ENCODE measurements around the gene TP63. TPM values are rescaled to one million over a fixed set of nuclear protein-coding genes. Genes with fewer than 3 reads are reported as not detected.

TP63 gene
- total RNA-seq, 3 donors from 2014 or later (not counting 1 experiment from before 2014, with no cell fraction given): 0.30 TPM; not detected in 2

DNA sequence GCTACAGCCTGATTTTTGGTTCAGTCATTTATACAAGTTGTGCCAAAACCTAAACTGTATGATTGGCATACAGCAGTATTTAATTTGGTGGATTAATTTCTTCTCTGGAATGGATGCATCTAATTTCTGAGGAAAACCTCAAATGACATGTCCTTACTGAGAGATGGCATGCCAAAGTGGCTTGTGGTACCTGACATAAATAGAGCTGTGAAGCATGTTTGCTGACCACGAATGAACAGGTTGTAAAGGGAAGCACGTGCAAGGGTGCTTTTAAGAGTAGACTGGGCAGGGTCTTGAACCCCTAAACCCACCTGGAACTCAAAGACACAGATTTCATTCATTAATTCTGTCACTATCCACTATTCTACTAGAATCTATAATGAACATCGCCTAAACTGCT, 77.2 kb downstream of the TP63 start:
- TF ChIP-seq, protein P1, sequence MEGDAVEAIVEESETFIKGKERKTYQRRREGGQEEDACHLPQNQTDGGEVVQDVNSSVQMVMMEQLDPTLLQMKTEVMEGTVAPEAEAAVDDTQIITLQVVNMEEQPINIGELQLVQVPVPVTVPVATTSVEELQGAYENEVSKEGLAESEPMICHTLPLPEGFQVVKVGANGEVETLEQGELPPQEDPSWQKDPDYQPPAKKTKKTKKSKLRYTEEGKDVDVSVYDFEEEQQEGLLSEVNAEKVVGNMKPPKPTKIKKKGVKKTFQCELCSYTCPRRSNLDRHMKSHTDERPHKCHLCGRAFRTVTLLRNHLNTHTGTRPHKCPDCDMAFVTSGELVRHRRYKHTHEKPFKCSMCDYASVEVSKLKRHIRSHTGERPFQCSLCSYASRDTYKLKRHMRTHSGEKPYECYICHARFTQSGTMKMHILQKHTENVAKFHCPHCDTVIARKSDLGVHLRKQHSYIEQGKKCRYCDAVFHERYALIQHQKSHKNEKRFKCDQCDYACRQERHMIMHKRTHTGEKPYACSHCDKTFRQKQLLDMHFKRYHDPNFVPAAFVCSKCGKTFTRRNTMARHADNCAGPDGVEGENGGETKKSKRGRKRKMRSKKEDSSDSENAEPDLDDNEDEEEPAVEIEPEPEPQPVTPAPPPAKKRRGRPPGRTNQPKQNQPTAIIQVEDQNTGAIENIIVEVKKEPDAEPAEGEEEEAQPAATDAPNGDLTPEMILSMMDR (IDR thresholded peaks at IDR 0.05): no peak
- Mint-ChIP-seq H3K4me1 (no peaks in the 10 kb centered on the region), H3K27ac (no peak overlapping the region), H3K4me3 (no peak overlapping the region), H3K36me3 (no peaks in the 10 kb centered on the region), H3K27me3 (ENCODE audit: low read depth in 2 of 2) (no peaks in the 10 kb centered on the region), H3K9me3 (peaks cover 3 to 6% of the 10 kb centered on the region in 2 donors)
- DNase-seq (no peak), ATAC-seq (no peak)
- Histone ChIP-seq H3K27ac (ENCODE audit: low read length) (no peak overlapping the region), H3K4me3 (ENCODE audit: low read length) (no peak overlapping the region), H3K27me3 (ENCODE audit: control insufficient read depth, insufficient read depth, low read length) (no peaks in the 10 kb centered on the region), H3K9me3 (ENCODE audit: control insufficient read depth, insufficient read depth, low read length) (no peaks in the 10 kb centered on the region), H3K36me3 (ENCODE audit: control insufficient read depth, insufficient read depth, low read length) (no peaks in the 10 kb centered on the region), H3K4me1 (ENCODE audit: control insufficient read depth, insufficient read depth, low read length) (no peaks in the 10 kb centered on the region)
- WGBS (ENCODE audit: insufficient coverage): 51% methylated on average over 3 of the region's 3 CpGs
- intact Hi-C loops (cut with micrococcal nuclease): no loop called here

DNA sequence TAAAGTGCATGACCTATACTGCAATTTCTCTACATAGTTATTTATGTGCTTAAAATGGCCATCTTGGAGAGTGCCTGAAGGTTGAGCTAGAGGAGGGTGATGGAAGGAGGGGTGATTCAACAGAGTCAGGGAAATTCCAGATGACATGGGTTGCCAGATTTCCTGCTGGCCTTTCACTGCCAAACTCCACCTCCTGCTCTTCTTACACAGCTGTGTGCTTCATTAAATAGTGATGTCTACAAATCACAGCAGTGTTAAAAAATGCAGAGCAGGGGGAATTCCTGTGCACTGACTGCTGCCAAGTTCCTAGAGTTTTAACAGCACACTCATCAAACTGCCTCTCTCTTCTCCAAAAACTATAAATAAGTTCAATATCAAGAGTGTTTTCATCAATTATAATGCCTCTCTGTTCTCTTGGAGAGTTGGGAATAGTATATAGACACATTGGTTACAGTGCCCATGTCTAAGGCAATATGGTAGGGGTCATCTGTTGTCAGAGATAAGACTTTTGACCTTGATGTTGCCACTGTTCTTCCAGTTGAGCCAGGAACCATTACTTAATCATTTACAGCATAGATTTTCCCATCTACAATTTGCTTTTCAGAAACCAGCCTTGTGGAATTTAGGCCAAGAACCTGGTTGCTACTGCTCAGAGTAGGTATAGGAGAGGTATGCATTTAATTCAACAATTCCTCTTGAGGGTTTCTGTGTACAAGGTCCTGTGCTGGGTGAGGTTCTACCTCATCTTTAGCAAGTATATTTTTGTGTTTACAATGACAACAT, 79.6 kb downstream of the TP63 start:
- Mint-ChIP-seq H3K4me3 (no peak overlapping the region), H3K27me3 (ENCODE audit: low read depth in 2 of 2) (no peaks in the 10 kb centered on the region), H3K36me3 (no peaks in the 10 kb centered on the region), H3K9me3 (peaks cover 3 to 6% of the 10 kb centered on the region in 2 donors), H3K4me1 (no peaks in the 10 kb centered on the region), H3K27ac (no peak overlapping the region)
- Histone ChIP-seq H3K4me3 (ENCODE audit: low read length) (no peak overlapping the region), H3K36me3 (ENCODE audit: control insufficient read depth, insufficient read depth, low read length) (no peaks in the 10 kb centered on the region), H3K27ac (ENCODE audit: low read length) (no peak overlapping the region), H3K4me1 (ENCODE audit: control insufficient read depth, insufficient read depth, low read length) (no peaks in the 10 kb centered on the region), H3K27me3 (ENCODE audit: control insufficient read depth, insufficient read depth, low read length) (no peaks in the 10 kb centered on the region), H3K9me3 (ENCODE audit: control insufficient read depth, insufficient read depth, low read length) (no peaks in the 10 kb centered on the region)
- intact Hi-C loops (cut with micrococcal nuclease): no loop called here
- TF ChIP-seq, protein P1 (IDR thresholded peaks at IDR 0.05): no peak
- DNase-seq (peak in 1 of 2 donors; percentile 9), ATAC-seq (no peak)

DNA sequence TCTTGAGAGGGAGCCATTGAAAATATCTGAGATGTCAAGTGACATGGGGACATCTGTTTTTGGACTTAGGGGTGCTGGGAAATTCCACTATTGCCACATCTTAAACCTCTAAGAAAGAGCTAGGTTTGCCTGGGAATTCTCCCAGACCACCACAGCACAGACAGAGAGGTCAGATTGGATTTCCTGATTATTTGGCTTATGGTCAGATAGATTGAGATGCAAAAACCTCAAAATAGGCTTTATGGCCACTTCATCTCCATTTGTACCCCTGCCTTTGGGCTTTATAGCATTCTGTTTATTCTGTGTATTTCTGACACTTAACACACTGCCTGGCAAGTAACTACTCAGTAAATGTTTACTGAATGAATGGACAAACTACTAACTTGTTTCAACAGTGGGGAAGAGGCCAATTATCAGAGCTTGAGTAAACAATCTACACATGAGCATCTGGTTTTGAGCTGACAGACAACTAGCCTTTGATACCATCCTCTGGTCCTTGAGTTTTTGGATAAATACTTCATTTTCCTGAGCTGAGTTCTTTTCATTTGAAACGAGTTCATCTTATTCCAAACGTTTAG, 81.8 kb downstream of the TP63 start:
- Histone ChIP-seq H3K9me3 (ENCODE audit: control insufficient read depth, insufficient read depth, low read length) (no peaks in the 10 kb centered on the region), H3K36me3 (ENCODE audit: control insufficient read depth, insufficient read depth, low read length) (no peaks in the 10 kb centered on the region), H3K27ac (ENCODE audit: low read length) (no peak overlapping the region), H3K27me3 (ENCODE audit: control insufficient read depth, insufficient read depth, low read length) (no peaks in the 10 kb centered on the region), H3K4me3 (ENCODE audit: low read length) (no peak overlapping the region), H3K4me1 (ENCODE audit: control insufficient read depth, insufficient read depth, low read length) (no peaks in the 10 kb centered on the region)
- H3K4me3 Mint-ChIP-seq: no peak overlapping the region
- H3K36me3 Mint-ChIP-seq: no peaks in the 10 kb centered on the region
- TF ChIP-seq, protein P1 (IDR thresholded peaks at IDR 0.05): no peak
- intact Hi-C loops (cut with micrococcal nuclease): no loop called here
- H3K27ac Mint-ChIP-seq: no peak overlapping the region
- H3K4me1 Mint-ChIP-seq: no peaks in the 10 kb centered on the region
- no peak for DNase-seq
- H3K27me3 Mint-ChIP-seq (ENCODE audit: low read depth in 2 of 2): no peaks in the 10 kb centered on the region
- 83% methylated on average over 1 of the region's 2 CpGs for WGBS (ENCODE audit: insufficient coverage)
- ATAC-seq: no peak
- peaks cover 3 to 4% of the 10 kb centered on the region in 2 donors for H3K9me3 Mint-ChIP-seq

Data from natural killer cell (primary cell).